ENCODE results near the gene ENGASE.
"Not testable (repeated sequence)": the region's sequence is repeated elsewhere in the genome, so short reads cannot be mapped to it uniquely, and the experiment has no call there.

ENGASE gene

DNA sequence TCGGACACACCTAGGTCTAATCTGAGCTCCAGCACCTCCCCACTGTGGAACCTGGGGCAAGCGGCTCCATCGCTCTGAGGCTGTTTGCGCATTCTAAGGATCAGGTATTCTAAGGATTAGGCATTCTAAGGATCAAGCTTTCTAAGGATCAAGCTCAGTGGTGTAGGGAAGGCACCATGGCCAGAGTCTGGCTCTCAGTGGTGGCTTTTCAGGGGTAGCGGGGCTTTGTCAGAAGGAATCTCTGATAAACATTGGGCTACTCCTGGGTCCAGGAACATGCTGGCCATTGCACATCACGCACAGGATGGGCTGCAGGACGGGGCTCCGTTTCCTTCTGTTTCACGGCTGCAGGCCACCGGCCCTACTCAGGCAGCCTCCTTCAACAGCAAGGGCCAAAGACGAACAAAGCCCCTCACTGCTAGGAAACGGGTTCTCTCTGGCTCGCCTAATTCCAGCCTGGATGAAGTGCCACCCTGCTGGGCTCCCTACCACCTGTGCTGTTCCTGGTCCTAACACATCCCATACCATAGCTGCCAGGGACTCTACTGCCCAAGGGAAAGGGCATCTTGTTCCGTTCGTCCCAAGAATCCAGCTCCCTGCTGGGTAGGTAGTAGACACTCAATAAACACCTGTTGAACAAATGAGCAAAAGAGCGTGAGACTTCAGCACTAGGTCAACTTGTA lies 45.2 kb upstream of the ENGASE start:
- TF ChIP-seq CTCF (conservative IDR thresholded peaks at IDR 0.05): no peak
- H3K27ac ChIP-seq: no peak overlapping the region

- H3K27ac ChIP-seq: not testable (repeated sequence)
Measured at GRCh38 chr17:79030636-79031035, 44.0 kb upstream of the ENGASE start.

DNA sequence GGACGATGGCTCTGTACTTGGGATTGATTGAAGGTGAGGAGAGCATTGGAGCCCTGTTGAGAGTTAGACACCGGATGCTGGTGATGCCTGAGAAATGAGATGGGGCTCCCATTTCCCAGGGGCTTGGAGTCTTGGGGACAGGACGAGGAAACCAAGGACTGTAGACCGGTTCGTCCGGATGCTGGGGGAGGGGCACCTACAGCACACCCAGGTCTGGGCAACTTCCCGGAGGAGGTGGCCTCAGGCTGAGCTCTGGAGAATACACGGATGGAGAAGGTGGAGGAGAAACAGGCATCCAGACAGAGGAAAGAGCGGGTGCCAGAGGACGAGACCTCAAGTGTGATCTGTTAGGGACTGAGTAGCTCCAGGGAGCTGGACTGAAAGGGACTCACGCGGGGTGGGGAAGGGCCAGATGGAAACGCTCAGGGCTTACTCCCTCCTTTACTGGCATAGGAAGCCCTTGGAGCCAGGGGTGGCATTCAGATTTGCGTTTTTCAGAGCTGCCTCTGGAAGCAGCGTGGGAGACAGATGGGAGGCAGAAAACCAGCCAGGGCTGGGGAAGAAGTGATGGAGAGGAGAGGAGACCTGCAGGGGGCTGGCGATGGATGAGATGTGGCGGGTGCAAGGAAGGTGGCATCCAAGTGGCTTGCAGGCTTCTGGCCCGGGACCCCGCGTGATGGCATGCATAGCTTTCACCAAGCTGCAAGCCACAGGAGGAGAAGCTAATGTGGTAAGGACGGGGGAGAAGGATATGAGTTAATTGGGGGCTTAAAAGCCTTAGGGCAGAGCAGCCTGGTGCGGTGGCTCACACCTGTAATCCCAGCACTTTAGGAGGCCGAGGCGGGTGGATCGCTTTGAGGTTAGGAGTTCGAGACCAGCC lies 42.4 kb upstream of the ENGASE start:
- TF ChIP-seq CTCF (conservative IDR thresholded peaks at IDR 0.05): no peak
- no peak overlapping the region for H3K27ac ChIP-seq

DNA sequence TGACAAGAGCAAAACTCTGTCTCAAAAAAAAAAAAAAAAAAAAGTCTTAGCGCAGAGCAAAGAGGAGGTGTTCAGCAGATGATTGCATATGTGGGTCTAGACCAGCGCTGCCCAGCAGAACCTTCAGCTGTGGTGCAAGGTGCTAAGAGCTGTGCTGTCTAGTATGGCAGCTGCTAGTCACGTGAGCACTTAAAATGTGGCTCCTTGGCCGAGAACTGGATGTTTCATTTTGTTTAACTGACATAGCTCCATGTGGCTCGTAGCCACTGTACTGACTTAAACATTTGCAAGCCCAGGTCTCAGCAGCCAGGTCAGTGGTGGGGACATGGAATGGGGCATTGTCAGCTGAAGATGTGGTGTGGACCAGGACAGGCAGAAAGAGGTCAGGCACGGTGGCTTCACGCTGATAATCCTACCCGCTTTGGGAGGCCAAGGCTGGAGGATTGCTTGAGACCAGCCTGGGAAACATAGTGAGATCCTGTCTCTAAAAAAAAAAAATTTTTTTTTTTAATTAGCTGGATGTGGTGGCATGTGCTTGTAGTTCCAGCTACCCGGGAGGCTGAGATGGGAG lies 41.5 kb upstream of the ENGASE start:
- TF ChIP-seq CTCF (conservative IDR thresholded peaks at IDR 0.05): no peak
- no peak overlapping the region for H3K27ac ChIP-seq

- no peak for TF ChIP-seq CTCF (conservative IDR thresholded peaks at IDR 0.05)
- no peak overlapping the region for H3K27ac ChIP-seq
Measured at GRCh38 chr17:79033741-79034501, 40.7 kb upstream of the ENGASE start.

DNA sequence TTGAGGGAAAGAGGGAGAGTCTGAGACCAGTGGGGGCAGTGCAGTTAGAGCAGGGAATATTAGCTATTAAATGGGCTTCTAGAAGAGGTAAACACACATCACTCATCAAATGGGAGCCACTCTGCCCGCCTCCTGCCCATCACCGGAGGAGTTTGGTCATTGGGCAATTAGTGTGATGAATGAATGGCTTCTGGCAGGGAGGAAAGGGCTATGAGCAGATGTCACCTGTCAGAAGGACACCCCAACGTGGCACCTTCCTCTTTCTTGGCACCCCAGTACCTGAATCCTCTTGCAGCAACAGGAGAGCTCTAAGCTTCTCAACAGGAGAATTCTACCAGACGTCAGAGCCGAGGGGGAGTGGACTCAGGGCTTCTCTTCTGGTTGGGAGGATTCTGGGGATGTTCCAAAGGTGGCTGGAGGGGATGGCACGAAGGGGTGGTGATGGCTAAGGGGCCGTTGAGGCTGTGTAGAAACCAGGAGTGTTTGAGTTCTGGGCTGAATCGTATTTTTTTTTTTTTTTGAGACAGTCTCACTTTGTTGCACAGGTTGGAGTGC lies 39.6 kb upstream of the ENGASE start:
- no peak for TF ChIP-seq CTCF (conservative IDR thresholded peaks at IDR 0.05)
- H3K27ac ChIP-seq: no peak overlapping the region

DNA sequence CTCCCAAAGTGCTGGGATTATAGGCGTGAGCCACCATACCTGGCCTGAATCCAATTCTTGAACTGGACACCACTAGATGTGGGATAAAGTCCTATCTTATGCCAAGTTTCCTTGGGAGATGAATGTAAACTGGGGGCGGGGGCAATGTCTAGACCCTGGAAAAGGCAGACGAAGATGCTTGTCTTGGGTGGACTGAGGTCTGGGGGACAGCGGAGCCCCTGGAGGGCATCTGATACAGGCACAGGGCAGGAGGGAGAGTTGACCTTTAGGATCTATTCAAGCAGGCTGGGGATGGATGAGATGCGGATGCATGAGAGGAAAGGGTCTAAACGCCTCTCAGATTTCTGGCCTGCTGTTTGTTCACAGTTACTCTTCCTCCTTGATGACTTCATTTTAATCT lies 38.9 kb upstream of the ENGASE start:
- no peak for TF ChIP-seq CTCF (conservative IDR thresholded peaks at IDR 0.05)
- no peak overlapping the region for H3K27ac ChIP-seq

Measured in VCaP (cell line).